GM18511 (cell line): Measurements from ENCODE around the gene TADA3.

Experiments
- ATAC-seq: cut with Tn5 transposase; IDR thresholded peaks from one replicate; pipeline ENCODE4 v1.9.1; 2021; ENCODE audit warnings: mild to moderate bottlenecking, moderate library complexity; ENCODE audit not compliant: unreplicated experiment

The TADA3 gene

DNA sequence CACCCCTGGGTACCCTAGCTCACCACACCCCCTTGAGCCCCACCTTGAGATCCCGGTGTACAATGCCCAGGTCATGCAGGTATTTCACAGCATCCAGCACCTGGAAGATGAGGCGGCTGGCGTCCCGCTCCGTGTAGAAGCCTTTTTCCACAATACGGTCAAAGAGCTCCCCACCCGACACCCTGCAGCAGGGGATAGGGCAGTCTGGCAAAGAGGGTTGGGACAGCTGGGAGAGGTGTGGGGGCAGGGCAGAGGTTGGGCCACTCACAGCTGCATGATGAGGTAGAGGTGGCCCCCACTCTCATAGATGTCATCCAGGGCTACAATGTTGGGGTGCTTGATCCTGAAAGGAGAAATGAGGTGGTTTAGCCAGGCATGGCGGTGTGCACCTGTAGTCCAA is 29.4 kb downstream of the TADA3 start:
- ATAC-seq: no peak

DNA sequence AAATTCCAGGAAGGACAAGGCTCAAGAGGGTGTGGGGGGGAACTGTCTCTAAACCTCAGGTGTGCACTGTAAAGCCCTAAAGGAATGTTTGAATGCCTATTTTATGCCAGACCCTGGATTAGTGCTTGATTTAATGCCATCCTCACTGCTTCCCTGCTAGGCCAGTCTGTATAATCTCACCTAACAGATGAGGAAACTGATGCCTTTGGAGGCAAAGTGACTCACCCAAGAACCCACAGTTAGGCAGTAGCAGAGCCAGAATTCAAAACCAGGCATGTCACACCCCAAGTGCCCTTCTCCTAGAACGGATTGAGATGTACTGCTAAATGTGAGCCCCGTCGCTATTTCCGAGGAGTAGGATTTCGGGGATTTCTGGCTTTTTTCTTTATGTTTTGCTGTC is 30.4 kb downstream of the TADA3 start:
- no peak for ATAC-seq

GRCh38 chr3:9760779-9761505 is 31.3 kb downstream of the TADA3 start:
- no peak for ATAC-seq

DNA sequence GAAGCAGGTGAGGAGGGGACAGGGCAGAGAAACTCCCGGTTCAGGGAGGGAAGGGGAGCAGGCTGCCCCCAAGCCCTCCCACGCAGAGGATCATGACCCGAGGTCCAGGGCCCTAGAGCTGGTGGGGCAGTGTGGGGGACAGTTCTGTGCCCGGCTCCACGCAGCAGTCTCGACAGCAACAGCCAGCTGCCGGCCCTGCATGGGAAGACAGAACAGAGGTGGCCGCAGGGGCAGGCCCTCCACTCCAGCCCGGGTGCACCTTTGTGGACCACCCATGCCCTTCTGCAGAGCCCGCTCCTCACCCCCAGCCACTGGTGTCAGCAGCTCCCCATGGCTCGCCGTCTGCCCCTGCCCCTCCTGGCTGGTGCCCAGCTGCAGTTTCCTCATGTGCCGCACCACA is 34.8 kb downstream of the TADA3 start:
- no peak for ATAC-seq

GRCh38 chr3:9754678-9755077 is 37.6 kb downstream of the TADA3 start:
- ATAC-seq: no peak

DNA sequence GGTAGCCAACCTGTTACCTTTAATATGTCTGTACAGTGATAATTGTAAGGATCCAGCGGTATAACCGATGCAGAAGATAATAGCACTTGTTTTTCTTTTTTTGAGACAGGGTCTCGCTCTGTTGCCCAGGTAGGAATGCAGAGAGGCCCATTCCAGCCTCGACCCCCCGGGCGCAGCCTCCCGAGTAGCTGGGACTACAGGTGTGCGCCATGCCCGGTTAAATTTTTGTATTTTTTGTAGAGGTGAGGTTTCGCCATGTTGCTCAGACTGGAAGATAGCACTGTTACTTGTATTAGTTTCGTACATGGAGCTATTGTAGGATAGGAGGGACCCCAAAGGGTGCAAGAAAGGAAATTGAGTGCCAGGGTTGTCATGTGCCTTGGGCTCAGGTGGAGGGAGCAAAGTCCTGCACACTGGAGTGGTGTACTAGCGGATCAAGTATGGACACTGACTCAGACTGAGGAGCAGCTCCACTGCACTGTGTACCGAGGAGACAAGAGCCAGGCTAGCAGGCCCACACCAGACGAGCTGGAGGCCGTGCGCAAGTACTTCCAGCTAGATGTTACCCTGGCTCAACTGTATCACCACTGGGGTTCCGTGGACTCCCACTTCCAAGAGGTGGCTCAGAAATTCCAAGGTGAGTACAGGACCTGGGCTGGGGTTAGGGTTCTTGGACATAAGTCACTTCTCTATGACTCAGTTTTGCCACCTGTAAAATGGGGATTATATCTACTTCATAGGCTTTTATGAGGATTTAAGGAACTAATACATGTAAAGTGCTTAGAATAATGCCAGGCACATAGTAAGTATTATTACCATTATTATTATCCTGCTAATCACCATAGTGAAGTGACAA is 41.5 kb downstream of the TADA3 start:
- no peak for ATAC-seq

DNA sequence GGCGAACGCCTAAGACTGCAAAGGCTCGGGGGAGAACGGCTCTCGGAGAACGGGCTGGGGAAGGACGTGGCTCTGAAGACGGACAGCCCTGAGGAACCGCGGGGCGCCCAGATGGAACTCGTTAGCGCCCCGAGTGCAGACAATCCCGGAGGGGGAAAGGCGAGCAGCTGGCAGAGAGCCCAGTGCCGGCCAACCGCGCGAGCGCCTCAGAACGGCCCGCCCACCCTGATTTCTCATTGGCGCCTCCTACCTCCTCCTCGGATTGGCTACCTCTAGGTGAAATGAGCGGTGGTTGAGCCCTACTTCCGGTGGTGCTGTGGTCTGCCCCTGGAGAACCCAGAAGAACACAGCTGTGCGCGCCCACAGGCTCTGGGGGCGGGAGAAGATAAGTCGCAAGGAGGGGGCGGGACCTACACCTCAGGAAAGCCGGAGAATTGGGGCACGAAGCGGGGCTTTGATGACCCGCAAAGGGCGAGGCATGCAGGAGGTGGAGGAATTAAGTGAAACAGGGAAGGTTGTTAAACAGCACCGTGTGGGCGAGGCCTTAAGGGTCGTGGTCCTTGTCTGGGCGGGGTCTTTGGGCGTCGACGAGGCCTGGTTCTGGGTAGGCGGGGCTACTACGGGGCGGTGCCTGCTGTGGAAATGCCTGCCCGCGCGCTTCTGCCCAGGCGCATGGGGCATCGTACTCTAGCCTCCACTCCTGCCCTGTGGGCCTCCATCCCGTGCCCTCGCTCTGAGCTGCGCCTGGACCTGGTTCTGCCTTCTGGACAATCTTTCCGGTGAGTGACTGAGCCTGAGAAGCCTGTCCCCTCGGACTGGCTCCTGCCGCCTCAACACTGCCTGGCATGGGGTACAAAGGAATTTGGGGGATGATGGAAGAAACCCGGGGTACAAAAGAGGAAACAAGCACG is 42.4 kb downstream of the TADA3 start, which contains the start of gene OGG1:
Gene OGG1, plus strand, starts transcription at position 308 of the 911 bp plus-strand sequence. Its CDS starts 335 bp downstream, at position 643.
- peak; percentile 95 for ATAC-seq

GRCh38 chr3:9749296-9749644 is 43.0 kb downstream of the TADA3 start:
- no peak for ATAC-seq

DNA sequence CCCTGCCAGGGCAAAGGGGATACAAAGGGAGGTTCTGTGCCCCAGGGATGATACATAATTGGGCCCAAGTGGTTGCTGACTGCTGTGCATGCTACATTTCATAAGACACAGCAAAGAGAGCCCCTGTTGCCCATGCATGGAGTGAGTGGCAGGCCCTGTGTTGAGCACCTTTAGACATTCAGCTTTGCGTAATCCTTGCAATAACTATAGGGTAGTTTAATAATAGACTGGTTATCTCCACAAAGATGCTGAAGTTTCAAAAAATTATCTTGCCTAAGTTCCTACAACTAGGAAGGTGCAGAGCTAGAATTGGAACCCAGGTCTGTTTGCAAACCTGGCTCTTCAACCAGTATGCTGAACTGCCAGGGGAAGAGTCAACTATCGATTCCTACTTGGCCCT is 44.2 kb downstream of the TADA3 start:
- ATAC-seq: no peak

DNA sequence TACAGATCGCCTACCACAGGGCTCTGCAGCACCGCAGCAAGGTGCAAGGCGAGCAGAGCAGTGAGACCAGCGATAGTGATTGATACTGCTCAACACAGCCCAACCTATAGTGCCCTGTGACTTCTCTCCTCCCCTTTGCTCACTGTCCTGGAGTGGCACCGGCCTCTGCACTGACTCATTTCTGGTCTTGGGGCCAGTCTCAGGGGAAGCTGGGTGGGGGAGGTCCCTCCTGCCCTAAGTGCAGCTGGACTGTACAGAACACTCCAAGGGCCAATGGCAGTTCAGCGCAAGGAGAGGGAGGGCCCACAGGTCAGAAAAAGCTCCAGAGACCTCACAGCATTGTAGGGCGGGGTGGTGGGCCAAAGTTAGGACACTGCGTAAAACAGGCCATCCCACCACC is 45.0 kb downstream of the TADA3 start:
- no peak for ATAC-seq

DNA sequence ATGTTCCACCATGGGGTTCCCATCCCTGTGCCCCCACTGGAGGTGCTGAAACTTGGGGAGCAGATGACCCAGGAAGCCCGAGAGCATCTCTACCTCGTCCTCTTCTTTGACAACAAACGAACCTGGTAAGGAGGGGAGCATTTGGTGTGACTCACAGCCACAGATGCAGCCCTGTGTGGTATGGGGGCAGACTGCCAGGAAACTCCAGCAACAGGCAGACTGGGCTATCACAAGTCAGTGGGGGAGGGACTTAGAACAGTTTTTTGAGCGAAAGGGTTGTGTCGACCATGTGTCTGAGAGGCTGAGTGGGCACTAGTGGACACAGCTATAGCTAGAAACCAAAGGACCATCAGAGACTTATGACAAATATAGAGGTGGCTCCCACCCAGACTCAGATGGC is 45.9 kb downstream of the TADA3 start:
- no peak for ATAC-seq

GRCh38 chr3:9745521-9745920 is 46.8 kb downstream of the TADA3 start:
- no peak for ATAC-seq

DNA sequence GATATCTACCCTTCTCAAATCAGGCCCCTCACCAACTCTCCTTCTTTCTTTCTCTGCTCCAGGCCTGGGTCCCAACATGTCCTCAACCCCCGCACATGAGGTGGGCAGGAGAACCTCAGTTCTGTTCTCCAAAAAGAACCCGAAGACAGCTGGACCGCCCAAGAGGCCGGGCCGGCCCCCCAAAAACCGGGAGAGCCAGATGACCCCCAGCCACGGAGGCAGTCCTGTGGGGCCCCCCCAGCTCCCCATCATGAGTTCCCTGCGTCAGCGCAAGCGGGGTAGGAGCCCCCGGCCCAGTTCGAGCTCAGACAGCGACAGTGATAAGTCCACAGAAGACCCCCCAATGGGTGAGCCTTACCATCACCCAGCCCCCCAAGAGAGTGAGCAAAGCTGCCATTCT is 48.1 kb downstream of the TADA3 start:
- no peak for ATAC-seq

DNA sequence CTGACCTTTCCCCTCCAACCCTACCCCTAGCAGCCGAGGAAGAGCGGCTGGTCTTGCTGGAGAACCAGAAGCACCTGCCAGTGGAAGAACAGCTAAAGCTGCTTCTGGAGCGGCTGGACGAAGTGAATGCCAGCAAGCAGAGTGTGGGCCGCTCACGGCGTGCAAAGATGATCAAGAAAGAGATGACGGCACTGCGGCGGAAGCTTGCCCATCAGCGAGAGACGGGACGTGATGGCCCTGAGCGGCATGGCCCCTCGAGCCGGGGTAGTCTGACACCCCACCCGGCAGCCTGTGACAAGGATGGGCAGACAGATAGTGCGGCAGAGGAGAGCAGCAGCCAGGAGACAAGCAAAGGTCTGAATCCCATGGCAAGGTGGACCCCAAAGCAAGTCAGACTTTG is 48.7 kb downstream of the TADA3 start:
- ATAC-seq: no peak

GRCh38 chr3:9742560-9742959 is 49.7 kb downstream of the TADA3 start:
- ATAC-seq: no peak

GRCh38 chr3:9739181-9739580 is 53.1 kb downstream of the TADA3 start:
- ATAC-seq: no peak

- no peak for ATAC-seq
Observed at GRCh38 chr3:9736831-9737230, 55.4 kb downstream of the TADA3 start.

DNA sequence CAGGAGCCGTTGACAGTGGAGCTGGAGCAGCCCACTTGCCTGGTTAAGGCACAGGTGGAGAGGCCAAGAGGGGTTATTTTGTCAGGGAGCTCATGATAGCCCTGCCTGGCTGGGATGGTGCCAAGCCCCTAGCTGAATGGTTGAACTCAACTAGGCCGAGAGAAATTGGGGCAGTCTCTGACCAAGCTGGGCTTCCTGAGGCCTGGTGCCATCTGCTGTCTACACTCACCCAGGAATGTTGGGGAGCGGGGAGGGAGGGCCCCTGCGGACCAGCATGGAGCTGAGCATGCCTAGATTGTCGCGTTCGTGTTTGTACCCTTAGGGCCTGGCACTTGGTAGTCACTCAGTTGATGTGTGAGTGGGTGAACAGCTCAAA is 59.5 kb downstream of the TADA3 start:
- ATAC-seq: no peak

DNA sequence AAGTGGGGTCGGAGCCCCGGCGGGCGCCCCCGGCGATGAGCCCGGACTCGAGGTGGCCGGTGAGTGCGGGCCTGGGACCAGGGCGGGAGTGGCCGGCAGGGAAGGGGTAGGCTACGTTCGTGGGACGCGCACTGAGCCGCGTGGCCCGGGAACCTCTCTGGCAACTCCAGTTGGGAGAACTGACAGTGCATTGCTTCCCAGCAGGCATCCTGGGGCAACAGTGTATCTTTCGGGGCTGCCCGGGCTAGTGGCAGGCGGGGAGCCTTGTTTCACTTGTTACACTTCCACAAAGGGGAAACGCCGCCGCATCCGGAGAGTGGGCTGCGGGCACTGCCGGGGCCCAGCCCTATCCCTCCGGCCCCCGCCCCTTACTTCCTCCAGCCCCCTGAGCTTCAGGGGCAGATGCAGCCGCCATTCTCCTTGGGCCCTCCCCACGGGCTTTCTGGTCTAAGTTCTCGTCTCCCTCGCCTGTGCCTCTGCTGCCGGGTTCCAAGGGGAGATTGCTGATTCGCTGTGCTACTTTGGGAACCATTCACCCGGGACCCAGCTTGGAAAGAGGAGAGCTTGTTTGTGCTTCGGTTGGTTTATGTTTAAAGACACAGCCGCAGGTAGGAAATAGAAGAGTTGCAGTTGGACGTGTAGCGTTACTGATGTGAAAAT is 60.1 kb downstream of the TADA3 start:
- peak; percentile 2 for ATAC-seq

GRCh38 chr3:9731206-9732079 is 60.8 kb downstream of the TADA3 start, which contains the start of gene BRPF1:
Gene BRPF1, plus strand, starts transcription at chr3:9731735. Its CDS starts 2,406 bp downstream, at chr3:9734141.
- peak; percentile 93 for ATAC-seq
